SK-N-SH (cell line): ENCODE measurements around the gene LEKR1. TPM values are rescaled to one million over a fixed set of nuclear protein-coding genes. Genes with fewer than 3 reads are reported as not detected.
A peak's percentile ranks its signal among the peaks of the same experiment; 100 is the strongest.

Experiments used
- CTCF ChIA-PET: fragments of 300-600, 350-600 bp; formaldehyde crosslinking; extraction: SDS; loops from one replicate; lab custom pipeline; 2021; lab: Yijun Ruan, JAX
- POLR2A ChIA-PET: fragments of 350-600 bp; sonication (Branson Sonifier 250); formaldehyde crosslinking; extraction: SDS; loops from one replicate; lab custom pipeline; 2020; ENCODE audit warnings: antibody characterized with exemption, inconsistent platforms; lab: Yijun Ruan, JAX
- DNase-seq: peaks from one replicate; pipeline ENCODE4 v3.0.0; 2012
- H2AFZ ChIP-seq: fragments of 200-600 bp; sonication (generic); 2 replicates; pipeline ENCODE4 v1.8.1; 2016; ENCODE audit warnings: antibody characterized with exemption, mild to moderate bottlenecking, low read depth
- H3F3A ChIP-seq: fragments of 200-600 bp; sonication (generic); replicated peaks from 2 replicates; pipeline ENCODE3; 2016; ENCODE audit warnings: antibody characterized with exemption, mild to moderate bottlenecking; ENCODE audit not compliant: insufficient read depth
- H3K27ac ChIP-seq, 2 experiments: fragments of 200-500 bp in 1 of 2; fragments of 200-600 bp in 1 of 2; sonication (Bioruptor generic) in 1 of 2; sonication (generic), shearing (Covaris generic) in 1 of 2; 2 replicates each; pipeline versions ENCODE4 v1.5.1 to v1.6.1; 2014 to 2016; ENCODE audit warnings: low read depth in 2 of 2, inconsistent platforms in 1 of 2, low read length in 1 of 2, mild to moderate bottlenecking in 1 of 2, mixed read lengths in 1 of 2
- H3K27me3 ChIP-seq: fragments of 200-600 bp; sonication (generic), shearing (Covaris generic); 2 replicates; pipeline ENCODE4 v1.6.1; 2016; ENCODE audit warnings: mixed run types; ENCODE audit not compliant: insufficient read depth
- H3K36me3 ChIP-seq, 2 experiments: fragments of 200-500 bp in 1 of 2; fragments of 200-600 bp in 1 of 2; sonication (Bioruptor generic) in 1 of 2; sonication (generic) in 1 of 2; replicated peaks in 1 of 2; 2 replicates each; pipeline versions ENCODE3 to v1.5.1; 2014 to 2016; ENCODE audit warnings: low read length in 1 of 2, mild to moderate bottlenecking in 1 of 2; ENCODE audit not compliant: insufficient read depth in 2 of 2, control insufficient read depth in 1 of 2
- H3K4me1 ChIP-seq, 2 experiments: fragments of 200-500 bp in 1 of 2; fragments of 200-600 bp in 1 of 2; sonication (Bioruptor generic) in 1 of 2; sonication (generic), shearing (Covaris generic) in 1 of 2; 2 replicates each; pipeline versions ENCODE4 v1.5.1 to v1.6.1; 2014 to 2016; ENCODE audit warnings: low read depth in 1 of 2, low read length in 1 of 2, mixed run types in 1 of 2; ENCODE audit not compliant: insufficient read depth in 2 of 2, control insufficient read depth in 1 of 2
- H3K4me2 ChIP-seq: fragments of 200-600 bp; sonication (generic), shearing (Covaris generic); 2 replicates; pipeline ENCODE4 v1.6.1; 2017; ENCODE audit warnings: mixed run types
- H3K4me3 ChIP-seq, 2 experiments: fragments of 200-500 bp in 1 of 2; fragments of 200-600 bp in 1 of 2; sonication (Bioruptor generic) in 1 of 2; sonication (generic), shearing (Covaris generic) in 1 of 2; 2 replicates each; pipeline versions ENCODE4 v1.5.1 to v1.8.1; 2014 to 2016; ENCODE audit warnings: low read depth in 2 of 2, inconsistent platforms in 1 of 2, low read length in 1 of 2, mild to moderate bottlenecking in 1 of 2, mixed read lengths in 1 of 2, moderate library complexity in 1 of 2
- H3K79me2 ChIP-seq: fragments of 200-600 bp; sonication (generic); 2 replicates; pipeline ENCODE4 v1.8.1; 2017; ENCODE audit warnings: mild to moderate bottlenecking; ENCODE audit not compliant: insufficient read depth
- H3K9ac ChIP-seq: fragments of 200-600 bp; sonication (generic); 2 replicates; pipeline ENCODE4 v1.6.1; 2017; ENCODE audit warnings: mixed run types
- H3K9me2 ChIP-seq: fragments of 200-600 bp; sonication (generic); 2 replicates; pipeline ENCODE4 v1.6.1; 2017; ENCODE audit warnings: mixed run types
- H3K9me3 ChIP-seq: fragments of 200-600 bp; sonication (generic); 2 replicates; pipeline ENCODE4 v1.6.1; 2017; ENCODE audit warnings: mixed run types, mild to moderate bottlenecking, moderate library complexity
- H4K20me1 ChIP-seq: fragments of 200-600 bp; sonication (generic); 2 replicates; pipeline ENCODE4 v1.6.1; 2017; ENCODE audit warnings: mild to moderate bottlenecking, mixed run types; ENCODE audit not compliant: insufficient read depth
- EZH2phosphoT487 ChIP-seq: fragments of 200-600 bp; sonication (generic); IDR thresholded peaks from 2 replicates; pipeline ENCODE4 v1.6.1; 2017; ENCODE audit warnings: low read depth, mixed run types, mild to moderate bottlenecking, antibody characterized with exemption, moderate library complexity, borderline replicate concordance
- FOSL2 ChIP-seq: IDR thresholded peaks from 2 replicates; pipeline ENCODE4 v1.4.0; 2012; ENCODE audit warnings: low read depth, mild to moderate bottlenecking, moderate library complexity, borderline replicate concordance
- FOXJ3 ChIP-seq: sonication (generic); formaldehyde crosslinking; IDR thresholded peaks from 2 replicates; pipeline ENCODE4 v1.5.1; 2020; ENCODE audit warnings: mild to moderate bottlenecking, missing genetic modification reagents
- FOXM1 ChIP-seq: IDR thresholded peaks from 2 replicates; pipeline ENCODE4 v1.4.0; 2012; ENCODE audit warnings: low read depth, mild to moderate bottlenecking
- GATA2 ChIP-seq: sonication (generic); formaldehyde crosslinking; IDR thresholded peaks from 2 replicates; pipeline ENCODE4 v1.5.0; 2020; ENCODE audit warnings: mild to moderate bottlenecking, missing genetic modification reagents
- MXI1 ChIP-seq: IDR thresholded peaks from 2 replicates; pipeline ENCODE4 v1.6.1; 2012; ENCODE audit warnings: mild to moderate bottlenecking, low read depth, low read length, improper control_type of control experiment
- NFIC ChIP-seq: IDR thresholded peaks from 2 replicates; pipeline ENCODE4 v1.4.0; 2012; ENCODE audit warnings: borderline replicate concordance
- PBX3 ChIP-seq: IDR thresholded peaks from 2 replicates; pipeline ENCODE4; 2012
- POLR2AphosphoS5 ChIP-seq: IDR thresholded peaks from 2 replicates; pipeline ENCODE4 v1.6.1; 2012; ENCODE audit warnings: low read depth, low read length
- RAD21 ChIP-seq: IDR thresholded peaks from 2 replicates; pipeline ENCODE4 v1.6.1; 2012; ENCODE audit warnings: mild to moderate bottlenecking, low read length
- RFX5 ChIP-seq: IDR thresholded peaks from 2 replicates; pipeline ENCODE4 v1.6.1; 2012; ENCODE audit warnings: mild to moderate bottlenecking, improper control_type of control experiment, low read length
- RXRA ChIP-seq: IDR thresholded peaks from 2 replicates; pipeline ENCODE4 v1.4.0; 2012; ENCODE audit warnings: low read depth, mild to moderate bottlenecking, borderline replicate concordance
- TAF1 ChIP-seq: IDR thresholded peaks from 2 replicates; pipeline ENCODE4 v1.6.1; 2012; ENCODE audit warnings: low read depth, mild to moderate bottlenecking, low read length, moderate library complexity, borderline replicate concordance
- TEAD4 ChIP-seq: IDR thresholded peaks from 2 replicates; pipeline ENCODE4 v1.4.0; 2012; ENCODE audit warnings: mild to moderate bottlenecking, borderline replicate concordance; ENCODE audit not compliant: insufficient read depth
- USF2 ChIP-seq: fragments of 150-350 bp; IDR thresholded peaks from 2 replicates; pipeline ENCODE4 v1.6.1; 2017; ENCODE audit warnings: antibody characterized with exemption, low read length, low read depth, borderline replicate concordance
- ZBTB33 ChIP-seq: IDR thresholded peaks from 2 replicates; pipeline ENCODE4 v1.4.0; 2012; ENCODE audit warnings: low read depth, borderline replicate concordance
- WGBS: methylation state at CpG from one replicate; pipeline ENCODE4 v1.1.6; 2017; ENCODE audit warnings: low lambda C conversion rate; 5-methylcytosine and 5-hydroxymethylcytosine counted together
- polyA plus RNA-seq, 3 experiments: library from polyadenylated mRNA; depleted of rRNA; stranded (reverse); fragments of >200 nt; gene quantifications; 2 replicates each; pipeline ENCODE4 v1.2.3, GENCODE V29; 2012

The LEKR1 gene
- polyA plus RNA-seq, 1 of the 3 experiments (the other 2 are of a cell fraction) = 0.30 TPM

GRCh38 chr3:156787926-156788663 lies 38.1 kb upstream of the LEKR1 start (continued):
- no peak for TF ChIP-seq FOXJ3 (CRISPR knock-in tag)
- TF ChIP-seq TAF1 = no peak
- peak; percentile 59 for TF ChIP-seq PBX3
- peak; percentile 60; the same call in 1 of the 2 replicates for TF ChIP-seq RXRA
- TF ChIP-seq MXI1 = no peak
- no peak; the same call in 1 of the 2 replicates for TF ChIP-seq NFIC
- no peak for TF ChIP-seq RFX5
- peak; percentile 70; the same call in 1 of the 2 replicates for TF ChIP-seq POLR2AphosphoS5
- no peak for TF ChIP-seq USF2
- TF ChIP-seq, all 33 proteins: peak for 11

GRCh38 chr3:156788846-156789245 lies 37.3 kb upstream of the LEKR1 start:
- Histone ChIP-seq H3K4me3 (no peak overlapping the region), H3K79me2 (no peaks in the 10 kb centered on the region), H3K9ac (no peak overlapping the region), H3K9me2 (no peaks in the 10 kb centered on the region), H3K27me3 (no peaks in the 10 kb centered on the region), H3K27ac (peak overlapping the region; percentile 78 to 82; a peak in 3 of 4 replicates), H3K9me3 (no peaks in the 10 kb centered on the region), H3K4me2 (peak overlapping the region; percentile 57), H4K20me1 (no peaks in the 10 kb centered on the region), H3K36me3 (no peaks in the 10 kb centered on the region), H3K4me1 (peaks cover 3 to 39% of the 10 kb centered on the region in 2 experiments), H2AFZ (peak overlapping the region; percentile 27; the same call in 1 of the 2 replicates), H3F3A (peaks cover 25% of the 10 kb centered on the region)
- WGBS = 52% methylated on average over 3 of the region's 3 CpGs
- TF ChIP-seq NFIC = no peak
- no peak for TF ChIP-seq RAD21
- no peak for TF ChIP-seq USF2
- TF ChIP-seq GATA2 (CRISPR knock-in tag) = no peak
- TF ChIP-seq TEAD4 = no peak
- TF ChIP-seq ZBTB33 = no peak
- TF ChIP-seq FOXM1 = no peak
- no peak for TF ChIP-seq EZH2phosphoT487
- TF ChIP-seq FOSL2 = no peak
- no peak for TF ChIP-seq PBX3
- ChIA-PET POLR2A (no interaction called here), CTCF (no interaction called here)
- DNase-seq = no peak
